HG02973 (cell line): ENCODE results near the gene GPR18.

Experiments used
- ATAC-seq: cut with Tn5 transposase; IDR thresholded peaks from one replicate; pipeline ENCODE4 v1.9.1; 2021; ENCODE audit warnings: moderate library complexity; ENCODE audit not compliant: unreplicated experiment

The GPR18 gene

GRCh38 chr13:99293178-99293577 lies 35.0 kb upstream of the GPR18 start:
- ATAC-seq, result no peak

- no peak for ATAC-seq
These were observed 32.7 kb upstream of the GPR18 start for GRCh38 chr13:99290894-99291293.

- ATAC-seq, result no peak
These were observed 31.6 kb upstream of the GPR18 start for GRCh38 chr13:99289674-99290337.

- no peak for ATAC-seq
These were observed 31.1 kb upstream of the GPR18 start for GRCh38 chr13:99289271-99289670.

GRCh38 chr13:99288089-99288488 lies 29.9 kb upstream of the GPR18 start:
- peak; percentile 87 for ATAC-seq

- ATAC-seq, result peak; percentile 7
These were observed 29.4 kb upstream of the GPR18 start for GRCh38 chr13:99287551-99287950.

GRCh38 chr13:99285432-99286182 lies 27.4 kb upstream of the GPR18 start:
- no peak for ATAC-seq

- ATAC-seq, result peak; percentile 68
These were observed 24.4 kb upstream of the GPR18 start for GRCh38 chr13:99282264-99283231.

- ATAC-seq, result peak; percentile 52
These were observed 23.7 kb upstream of the GPR18 start for GRCh38 chr13:99281811-99282263.

GRCh38 chr13:99280166-99280565 lies 22.0 kb upstream of the GPR18 start:
- ATAC-seq, result no peak

- ATAC-seq, result no peak
These were observed 21.5 kb upstream of the GPR18 start for GRCh38 chr13:99279637-99280036.

- no peak for ATAC-seq
These were observed 20.7 kb upstream of the GPR18 start for GRCh38 chr13:99278843-99279242.

- ATAC-seq, result no peak
These were observed 20.0 kb upstream of the GPR18 start for GRCh38 chr13:99278200-99278599.

GRCh38 chr13:99277629-99278028 lies 19.4 kb upstream of the GPR18 start:
- ATAC-seq, result no peak

GRCh38 chr13:99276706-99277105 lies 18.5 kb upstream of the GPR18 start:
- no peak for ATAC-seq

GRCh38 chr13:99275093-99275469 lies 16.9 kb upstream of the GPR18 start:
- no peak for ATAC-seq

- no peak for ATAC-seq
These were observed 14.9 kb upstream of the GPR18 start for GRCh38 chr13:99273128-99273527.

GRCh38 chr13:99272481-99272880 lies 14.3 kb upstream of the GPR18 start:
- no peak for ATAC-seq

- ATAC-seq, result no peak
These were observed 13.1 kb upstream of the GPR18 start for GRCh38 chr13:99271249-99271648.

GRCh38 chr13:99270518-99270917 lies 12.3 kb upstream of the GPR18 start:
- no peak for ATAC-seq

- ATAC-seq, result peak; percentile 52
These were observed 11.6 kb upstream of the GPR18 start for GRCh38 chr13:99269627-99270241.
